T-cell (primary cell): Measurements from ENCODE around the gene PTGFR. TPM values are rescaled to one million over a fixed set of nuclear protein-coding genes. Genes with fewer than 3 reads are reported as not detected.

Experiments used
- ATAC-seq, 4 experiments: fragments of 200-7000 bp in 3 of 4; fragments of 150-1000 bp in 1 of 4; cut with Tn5 transposase; replicated peaks in 1 of 4; 1 replicate in 3 of 4; 2 replicates in 1 of 4; pipeline ENCODE4 v1.10.0; 2021; ENCODE audit warnings: moderate library complexity in 3 of 4, mild to moderate bottlenecking in 2 of 4, moderate number of reproducible peaks in 1 of 4
- CTCF ChIA-PET, 2 donors: fragments of 300-600 bp; sonication (Branson Sonifier 250); formaldehyde crosslinking; loops; one replicate each; lab custom pipeline; 2022; ENCODE audit warnings: antibody characterized with exemption in 2 of 2; lab: Charles Lee
- POLR2A ChIA-PET, 2 donors: fragments of 300-600 bp; sonication (Branson Sonifier 250); formaldehyde crosslinking; loops; one replicate each; lab custom pipeline; 2022; ENCODE audit warnings: antibody characterized with exemption in 2 of 2; lab: Charles Lee
- DNase-seq, 35 experiments: peaks; one replicate each; pipeline versions ENCODE4 v3.0.0 to v3.0.0-alpha.2; 2013 to 2023
- H3K27ac ChIP-seq: one replicate; pipeline ENCODE4 v1.5.1; 2013; ENCODE audit warnings: low read length
- H3K27me3 ChIP-seq, 2 experiments: replicated peaks in 1 of 2; 1 replicate in 1 of 2; 2 replicates in 1 of 2; pipeline versions ENCODE4 v1.6.1 to v1.7.0; 2013; ENCODE audit warnings: low read length in 1 of 2, mixed read lengths in 1 of 2; ENCODE audit not compliant: control insufficient read depth in 2 of 2, insufficient read depth in 2 of 2; ENCODE audit errors: extremely low read depth in 1 of 2
- H3K36me3 ChIP-seq, 2 donors: 1 replicate in 1 of 2; 2 replicates in 1 of 2; pipeline versions ENCODE4 v1.6.1 to v1.7.0; 2013; ENCODE audit warnings: low read length in 1 of 2; ENCODE audit not compliant: control insufficient read depth in 2 of 2, insufficient read depth in 1 of 2; ENCODE audit errors: extremely low read depth in 1 of 2
- H3K4me1 ChIP-seq, 2 experiments: 1 replicate in 1 of 2; 2 replicates in 1 of 2; pipeline versions ENCODE4 v1.6.1 to v1.7.0; 2013; ENCODE audit warnings: low read length in 2 of 2, mixed read lengths in 1 of 2; ENCODE audit not compliant: insufficient read depth in 2 of 2, control insufficient read depth in 1 of 2; ENCODE audit errors: extremely low read depth in 1 of 2
- H3K4me3 ChIP-seq, 2 donors: 1 replicate in 1 of 2; 2 replicates in 1 of 2; pipeline versions ENCODE4 v1.5.1 to v1.7.0; 2013; ENCODE audit warnings: mild to moderate bottlenecking in 2 of 2, low read length in 1 of 2, moderate library complexity in 1 of 2; ENCODE audit not compliant: control insufficient read depth in 1 of 2; ENCODE audit errors: extremely low read depth in 1 of 2
- H3K9me3 ChIP-seq: 2 replicates; pipeline ENCODE4 v1.7.0; 2013
- H3K27ac Mint-ChIP-seq, 2 donors: one replicate each; pipeline ENCODE4 v1.8.0; 2020 to 2021; ENCODE audit warnings: mild to moderate bottlenecking in 2 of 2, mixed read lengths in 2 of 2
- H3K27me3 Mint-ChIP-seq, 2 donors: one replicate each; pipeline ENCODE4 v1.8.0; 2021 to 2022; ENCODE audit warnings: mixed read lengths in 2 of 2
- H3K36me3 Mint-ChIP-seq: one replicate; pipeline ENCODE4 v1.8.0; 2021; ENCODE audit warnings: mixed read lengths
- H3K4me1 Mint-ChIP-seq, 3 donors: one replicate each; pipeline ENCODE4 v1.8.0; 2020 to 2022; ENCODE audit warnings: mixed read lengths in 3 of 3, mild to moderate bottlenecking in 1 of 3
- H3K4me3 Mint-ChIP-seq, 3 donors: one replicate each; pipeline ENCODE4 v1.8.0; 2020 to 2022; ENCODE audit warnings: mild to moderate bottlenecking in 3 of 3, mixed read lengths in 3 of 3, moderate library complexity in 3 of 3
- H3K9me3 Mint-ChIP-seq, 3 donors: one replicate each; pipeline ENCODE4 v1.8.0; 2020 to 2022; ENCODE audit warnings: mixed read lengths in 3 of 3
- WGBS: methylation state at CpG from one replicate; pipeline ENCODE4 v1.1.5; 2013; ENCODE audit warnings: missing lambda C conversion rate; ENCODE audit not compliant: insufficient coverage; 5-methylcytosine and 5-hydroxymethylcytosine counted together
- total RNA-seq, 35 experiments: library from RNA in 6 of 35; stranded (reverse) in 6 of 35; fragments of 120-200 nt in 1 of 35; gene quantifications; one replicate each; pipeline versions ENCODE4 v1.2.1 to v1.2.4 and lab custom pipeline; 2013 to 2026

Gene PTGFR
- total RNA-seq, 5 donors from 2014 or later (not counting 1 experiment from before 2014, with no cell fraction given), result 0.13 TPM; not detected in 4

- Histone ChIP-seq H3K27ac (no peak overlapping the region), H3K9me3 (no peaks in the 10 kb centered on the region), H3K36me3 (no peaks in the 10 kb centered on the region), H3K4me3 (no peak overlapping the region), H3K27me3 (no peaks in the 10 kb centered on the region), H3K4me1 (no peaks in the 10 kb centered on the region)
- no peak overlapping the region for H3K27ac Mint-ChIP-seq
- no peaks in the 10 kb centered on the region for H3K9me3 Mint-ChIP-seq
- ChIA-PET POLR2A (no interaction called here), CTCF (no interaction called here)
- no peak overlapping the region for H3K4me3 Mint-ChIP-seq
- ATAC-seq (no peak), DNase-seq (no peak)
- H3K36me3 Mint-ChIP-seq, result no peaks in the 10 kb centered on the region
- 93% methylated on average over 2 of the region's 2 CpGs for WGBS
- H3K4me1 Mint-ChIP-seq, result no peaks in the 10 kb centered on the region
- peaks cover 3 to 7% of the 10 kb centered on the region in 2 donors for H3K27me3 Mint-ChIP-seq
Observed at GRCh38 chr1:78527706-78528105, 36.9 kb downstream of the PTGFR start.

GRCh38 chr1:78533527-78533926 is 42.8 kb downstream of the PTGFR start:
- Histone ChIP-seq H3K4me1 (no peaks in the 10 kb centered on the region), H3K27ac (no peak overlapping the region), H3K9me3 (no peaks in the 10 kb centered on the region), H3K27me3 (no peaks in the 10 kb centered on the region), H3K36me3 (no peaks in the 10 kb centered on the region), H3K4me3 (no peak overlapping the region)
- Mint-ChIP-seq H3K9me3 (no peaks in the 10 kb centered on the region), H3K36me3 (no peaks in the 10 kb centered on the region), H3K4me1 (no peaks in the 10 kb centered on the region), H3K27me3 (peaks cover 2 to 11% of the 10 kb centered on the region in 2 donors), H3K27ac (no peak overlapping the region), H3K4me3 (no peak overlapping the region)
- WGBS, result no CpG with 5 or more reads among the region's 4 CpGs
- ChIA-PET CTCF (no interaction called here), POLR2A (no interaction called here)
- no peak for DNase-seq
- no peak for ATAC-seq

GRCh38 chr1:78535286-78535685 is 44.5 kb downstream of the PTGFR start:
- H3K27ac ChIP-seq, result no peak overlapping the region
- CTCF ChIA-PET, result no interaction called here
- POLR2A ChIA-PET, result no interaction called here
- H3K27me3 ChIP-seq, result no peaks in the 10 kb centered on the region
- no peaks in the 10 kb centered on the region for H3K9me3 Mint-ChIP-seq
- no peak overlapping the region for H3K27ac Mint-ChIP-seq
- H3K4me3 Mint-ChIP-seq, result no peak overlapping the region
- peaks cover 2 to 9% of the 10 kb centered on the region in 2 donors for H3K27me3 Mint-ChIP-seq
- WGBS, result no CpG with 5 or more reads among the region's 1 CpG
- H3K9me3 ChIP-seq, result no peaks in the 10 kb centered on the region
- H3K36me3 ChIP-seq, result no peaks in the 10 kb centered on the region
- H3K36me3 Mint-ChIP-seq, result no peaks in the 10 kb centered on the region
- no peaks in the 10 kb centered on the region for H3K4me1 ChIP-seq
- DNase-seq, result no peak
- no peaks in the 10 kb centered on the region for H3K4me1 Mint-ChIP-seq
- no peak overlapping the region for H3K4me3 ChIP-seq
- no peak for ATAC-seq

GRCh38 chr1:78536427-78536826 is 45.7 kb downstream of the PTGFR start:
- no peak overlapping the region for H3K27ac ChIP-seq
- ATAC-seq (no peak), DNase-seq (no peak)
- no peaks in the 10 kb centered on the region for H3K9me3 ChIP-seq
- H3K9me3 Mint-ChIP-seq, result peaks cover 1 to 2% (median 2%) of the 10 kb centered on the region in 3 donors
- no peak overlapping the region for H3K4me3 Mint-ChIP-seq
- ChIA-PET CTCF (no interaction called here), POLR2A (no interaction called here)
- peaks cover 2 to 10% of the 10 kb centered on the region in 2 donors for H3K27me3 Mint-ChIP-seq
- H3K4me3 ChIP-seq, result no peak overlapping the region
- H3K27me3 ChIP-seq, result no peaks in the 10 kb centered on the region
- H3K4me1 ChIP-seq, result no peaks in the 10 kb centered on the region
- H3K36me3 ChIP-seq, result no peaks in the 10 kb centered on the region
- H3K4me1 Mint-ChIP-seq, result no peaks in the 10 kb centered on the region
- no peak overlapping the region for H3K27ac Mint-ChIP-seq
- H3K36me3 Mint-ChIP-seq, result no peaks in the 10 kb centered on the region
- WGBS, result 96% methylated on average over 2 of the region's 2 CpGs

- no peak overlapping the region for H3K4me3 Mint-ChIP-seq
- DNase-seq (no peak), ATAC-seq (no peak)
- H3K27ac Mint-ChIP-seq, result no peak overlapping the region
- H3K36me3 Mint-ChIP-seq, result no peaks in the 10 kb centered on the region
- H3K4me1 Mint-ChIP-seq, result no peaks in the 10 kb centered on the region
- Histone ChIP-seq H3K27me3 (no peaks in the 10 kb centered on the region), H3K27ac (no peak overlapping the region), H3K9me3 (no peaks in the 10 kb centered on the region), H3K36me3 (no peaks in the 10 kb centered on the region), H3K4me3 (no peak overlapping the region), H3K4me1 (no peaks in the 10 kb centered on the region)
- peaks cover 3 to 10% of the 10 kb centered on the region in 2 donors for H3K27me3 Mint-ChIP-seq
- peaks cover 4 to 9% (median 8%) of the 10 kb centered on the region in 3 donors for H3K9me3 Mint-ChIP-seq
- ChIA-PET CTCF (no interaction called here), POLR2A (no interaction called here)
- WGBS, result no CpG with 5 or more reads among the region's 2 CpGs
Observed at GRCh38 chr1:78540048-78540447, 49.3 kb downstream of the PTGFR start.

GRCh38 chr1:78541479-78541878 is 50.7 kb downstream of the PTGFR start:
- Histone ChIP-seq H3K9me3 (no peaks in the 10 kb centered on the region), H3K4me1 (no peaks in the 10 kb centered on the region), H3K27ac (no peak overlapping the region), H3K27me3 (no peaks in the 10 kb centered on the region), H3K36me3 (no peaks in the 10 kb centered on the region), H3K4me3 (no peak overlapping the region)
- Mint-ChIP-seq H3K27ac (no peak overlapping the region), H3K36me3 (no peaks in the 10 kb centered on the region), H3K4me3 (no peak overlapping the region), H3K27me3 (peaks cover 3 to 10% of the 10 kb centered on the region in 2 donors), H3K4me1 (no peaks in the 10 kb centered on the region), H3K9me3 (peaks cover 4 to 9% (median 8%) of the 10 kb centered on the region in 3 donors)
- no peak for ATAC-seq
- CTCF ChIA-PET, result no interaction called here
- no peak for DNase-seq
- POLR2A ChIA-PET, result no interaction called here
